Osteocyte (in vitro differentiated cells): ENCODE measurements around the gene RSPH9. TPM values are rescaled to one million over a fixed set of nuclear protein-coding genes. Genes with fewer than 3 reads are reported as not detected.

Experiments
- DNase-seq: peaks from one replicate; pipeline ENCODE4 v3.0.0; 2021; ENCODE audit warnings: mixed read lengths; ENCODE audit not compliant: unreplicated experiment; ENCODE audit errors: extremely low spot score
- H3K27ac Mint-ChIP-seq: one replicate; pipeline ENCODE4 v1.8.0; 2021; ENCODE audit warnings: mild to moderate bottlenecking, mixed read lengths; ENCODE audit not compliant: unreplicated experiment
- H3K27me3 Mint-ChIP-seq: one replicate; pipeline ENCODE4 v1.8.0; 2021; ENCODE audit warnings: mixed read lengths; ENCODE audit not compliant: unreplicated experiment
- H3K36me3 Mint-ChIP-seq: one replicate; pipeline ENCODE4 v1.8.0; 2021; ENCODE audit warnings: mixed read lengths; ENCODE audit not compliant: unreplicated experiment
- H3K4me1 Mint-ChIP-seq: one replicate; pipeline ENCODE4 v1.8.0; 2021; ENCODE audit warnings: mixed read lengths; ENCODE audit not compliant: unreplicated experiment
- H3K4me3 Mint-ChIP-seq: one replicate; pipeline ENCODE4 v1.8.0; 2021; ENCODE audit warnings: mild to moderate bottlenecking, moderate library complexity, mixed read lengths; ENCODE audit not compliant: unreplicated experiment
- H3K9me3 Mint-ChIP-seq: one replicate; pipeline ENCODE4 v1.8.0; 2021; ENCODE audit warnings: mixed read lengths; ENCODE audit not compliant: unreplicated experiment
- total RNA-seq: library from RNA; stranded (reverse); gene quantifications from 2 replicates; pipeline ENCODE4 v1.2.1, GENCODE V29; 2021
- TF ChIP-seq, protein P1 (sequence below): fragments of 200-600 bp; sonication (generic); IDR thresholded peaks from 2 replicates; pipeline ENCODE4 v1.5.0; 2021; ENCODE audit warnings: antibody characterized with exemption, mild to moderate bottlenecking, moderate library complexity

Gene RSPH9
- total RNA-seq, 1 donor from 2014 or later, result 0.16 TPM

DNA sequence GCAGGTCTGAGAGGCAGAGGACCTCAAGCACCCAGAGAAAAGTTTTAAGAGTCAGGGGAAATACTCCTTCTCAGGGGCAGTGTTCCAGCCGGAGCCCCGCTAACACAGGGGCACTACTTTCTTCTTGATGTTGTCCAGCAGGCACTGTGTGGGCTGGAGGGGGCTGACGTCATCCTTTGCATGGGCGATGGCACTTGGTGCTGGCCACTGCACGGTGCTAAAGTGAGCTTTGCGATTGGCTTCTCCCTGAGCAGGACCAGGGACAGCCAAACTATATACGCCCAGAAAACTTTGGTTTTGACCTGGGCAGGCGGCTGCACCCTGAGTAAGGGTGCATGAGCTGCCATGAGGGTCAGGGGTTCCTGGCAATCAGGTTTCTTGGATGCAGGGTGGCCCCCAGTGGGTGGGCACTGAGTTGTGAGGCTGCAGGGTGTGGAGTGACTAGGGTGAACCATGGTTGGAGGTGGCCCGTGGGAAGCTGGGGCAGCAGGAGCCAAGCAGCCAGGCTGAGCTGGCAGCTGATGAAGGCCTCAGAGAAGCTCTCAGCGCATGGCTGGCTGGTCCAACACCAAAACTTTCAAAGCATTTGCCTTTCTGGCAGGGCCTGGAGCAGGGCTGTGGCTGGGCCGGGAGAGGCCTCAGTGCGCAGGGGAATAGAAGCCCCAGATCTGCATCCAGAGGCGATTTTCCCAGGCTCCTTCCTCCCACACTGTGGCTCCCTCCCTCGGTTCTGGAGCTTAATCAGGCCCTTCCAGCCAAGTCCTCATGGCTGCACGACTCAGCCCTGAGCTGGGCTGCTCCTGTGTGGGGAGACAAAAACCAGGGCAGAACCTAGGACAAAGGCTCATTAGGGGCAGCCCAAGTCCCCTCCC, 24.4 kb downstream of the RSPH9 start:
- no peak for DNase-seq
- no peak overlapping the region for H3K4me3 Mint-ChIP-seq
- H3K36me3 Mint-ChIP-seq, result peaks cover 13% of the 10 kb centered on the region
- no peaks in the 10 kb centered on the region for H3K27me3 Mint-ChIP-seq
- H3K9me3 Mint-ChIP-seq, result no peaks in the 10 kb centered on the region
- H3K4me1 Mint-ChIP-seq, result peaks cover 21% of the 10 kb centered on the region
- H3K27ac Mint-ChIP-seq, result no peak overlapping the region
- TF ChIP-seq, protein P1, sequence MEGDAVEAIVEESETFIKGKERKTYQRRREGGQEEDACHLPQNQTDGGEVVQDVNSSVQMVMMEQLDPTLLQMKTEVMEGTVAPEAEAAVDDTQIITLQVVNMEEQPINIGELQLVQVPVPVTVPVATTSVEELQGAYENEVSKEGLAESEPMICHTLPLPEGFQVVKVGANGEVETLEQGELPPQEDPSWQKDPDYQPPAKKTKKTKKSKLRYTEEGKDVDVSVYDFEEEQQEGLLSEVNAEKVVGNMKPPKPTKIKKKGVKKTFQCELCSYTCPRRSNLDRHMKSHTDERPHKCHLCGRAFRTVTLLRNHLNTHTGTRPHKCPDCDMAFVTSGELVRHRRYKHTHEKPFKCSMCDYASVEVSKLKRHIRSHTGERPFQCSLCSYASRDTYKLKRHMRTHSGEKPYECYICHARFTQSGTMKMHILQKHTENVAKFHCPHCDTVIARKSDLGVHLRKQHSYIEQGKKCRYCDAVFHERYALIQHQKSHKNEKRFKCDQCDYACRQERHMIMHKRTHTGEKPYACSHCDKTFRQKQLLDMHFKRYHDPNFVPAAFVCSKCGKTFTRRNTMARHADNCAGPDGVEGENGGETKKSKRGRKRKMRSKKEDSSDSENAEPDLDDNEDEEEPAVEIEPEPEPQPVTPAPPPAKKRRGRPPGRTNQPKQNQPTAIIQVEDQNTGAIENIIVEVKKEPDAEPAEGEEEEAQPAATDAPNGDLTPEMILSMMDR, result no peak

DNA sequence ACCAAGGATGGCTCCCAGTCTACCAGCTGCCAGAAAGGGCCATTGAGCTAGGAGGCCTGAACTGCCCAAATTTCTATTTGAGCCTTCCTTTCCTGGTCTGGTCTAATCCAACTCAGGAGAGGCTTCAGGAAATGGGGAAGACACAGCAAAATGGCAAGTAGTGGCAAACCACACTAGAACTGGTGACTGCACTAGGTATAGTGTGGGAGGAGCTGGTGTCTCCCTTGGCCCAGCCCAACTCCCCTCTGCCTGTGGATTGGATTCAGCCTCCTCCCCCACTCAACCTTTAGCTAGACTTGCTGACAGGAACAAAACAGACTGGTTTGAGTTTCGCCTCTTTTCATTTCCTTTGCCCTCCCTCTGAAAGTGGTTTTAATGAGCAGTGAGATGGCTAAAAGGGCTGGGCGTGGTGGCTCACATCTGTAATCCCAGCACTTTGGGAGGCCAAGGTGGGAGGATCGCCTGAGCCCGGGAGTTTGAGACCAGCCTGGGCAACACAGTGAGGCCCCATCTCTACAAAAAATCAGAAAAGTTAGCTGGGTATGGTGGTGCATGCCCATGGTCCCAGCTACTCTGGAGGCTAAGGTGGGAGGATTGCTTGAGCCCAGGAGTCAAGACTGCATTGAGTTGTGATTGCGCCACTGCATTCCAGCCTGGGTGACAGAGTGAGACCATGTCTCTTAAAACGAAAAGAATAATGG, 25.2 kb downstream of the RSPH9 start:
- Mint-ChIP-seq H3K36me3 (peaks cover 16% of the 10 kb centered on the region), H3K27me3 (no peaks in the 10 kb centered on the region), H3K9me3 (no peaks in the 10 kb centered on the region), H3K27ac (no peak overlapping the region), H3K4me1 (peaks cover 21% of the 10 kb centered on the region), H3K4me3 (no peak overlapping the region)
- TF ChIP-seq, protein P1, result no peak
- no peak for DNase-seq

DNA sequence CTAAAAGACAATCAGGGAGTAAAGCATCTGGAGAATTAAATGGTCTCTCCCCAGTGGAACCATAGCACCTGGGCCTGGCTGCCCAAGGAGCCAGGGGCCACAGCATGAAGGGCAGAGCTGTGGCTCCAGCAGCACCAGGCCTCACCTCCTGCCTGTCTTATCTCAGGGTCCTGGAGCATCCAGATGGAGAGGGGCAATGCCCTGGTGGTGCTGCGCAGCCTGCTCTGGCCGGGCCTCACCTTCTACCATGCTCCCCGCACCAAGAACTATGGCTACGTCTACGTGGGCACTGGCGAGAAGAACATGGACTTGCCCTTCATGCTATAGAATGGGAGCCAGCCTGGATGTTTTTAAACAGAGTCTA, 25.8 kb downstream of the RSPH9 start:
- no peak for DNase-seq
- Mint-ChIP-seq H3K4me3 (no peak overlapping the region), H3K27me3 (no peaks in the 10 kb centered on the region), H3K4me1 (peaks cover 21% of the 10 kb centered on the region), H3K36me3 (peaks cover 18% of the 10 kb centered on the region), H3K27ac (no peak overlapping the region), H3K9me3 (no peaks in the 10 kb centered on the region)
- TF ChIP-seq, protein P1, result no peak

DNA sequence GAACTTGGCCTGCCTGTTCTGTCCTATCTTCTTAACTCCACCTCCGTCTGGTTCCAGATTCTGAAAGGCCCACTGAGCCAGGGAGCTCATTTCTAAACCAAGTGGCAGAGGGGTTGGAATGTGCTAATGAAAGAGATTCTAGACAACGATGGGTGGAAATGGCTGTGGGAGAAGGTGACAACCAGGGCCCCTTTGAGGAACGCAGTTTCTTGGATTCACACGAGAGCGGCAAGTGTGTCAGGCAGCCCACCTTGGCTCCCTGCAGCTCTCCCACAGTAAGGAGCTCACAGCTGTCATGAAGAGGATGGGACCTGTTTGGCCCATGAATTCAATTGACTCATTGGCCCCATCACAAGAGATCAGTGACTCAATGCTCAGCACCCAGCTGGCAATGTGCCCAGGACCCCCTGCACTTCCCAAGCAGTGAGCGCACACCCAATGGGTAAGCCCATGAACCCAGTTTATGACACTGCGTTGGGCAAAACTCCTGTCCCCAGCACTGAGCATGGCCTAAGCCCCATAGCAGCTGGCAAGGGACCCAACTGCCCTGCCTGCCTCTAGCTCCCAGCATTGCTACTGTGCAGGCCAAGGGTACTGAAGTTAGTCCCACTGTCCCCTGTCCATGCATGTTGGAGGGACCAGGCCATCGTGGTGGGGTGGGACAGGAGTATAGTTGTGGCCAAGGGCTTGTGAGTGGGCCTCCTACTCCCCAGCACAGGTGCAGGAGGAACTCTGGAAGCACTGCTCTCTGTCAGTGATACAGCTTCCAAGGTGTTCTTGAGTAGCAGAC, 26.4 kb downstream of the RSPH9 start:
- no peak for DNase-seq
- Mint-ChIP-seq H3K4me1 (peaks cover 21% of the 10 kb centered on the region), H3K4me3 (no peak overlapping the region), H3K9me3 (no peaks in the 10 kb centered on the region), H3K27ac (no peak overlapping the region), H3K27me3 (no peaks in the 10 kb centered on the region), H3K36me3 (peaks cover 21% of the 10 kb centered on the region)
- TF ChIP-seq, protein P1, result no peak
